Ishikawa (cell line): ENCODE results near the gene LMF1.

ENCODE experiments used
- CEBPB ChIP-seq: IDR thresholded peaks from 2 replicates; pipeline ENCODE4 v1.6.1; 2012
- CREB1 ChIP-seq: IDR thresholded peaks from 2 replicates; pipeline ENCODE4 v1.6.1; 2012; ENCODE audit warnings: low read depth
- EGR1 ChIP-seq: IDR thresholded peaks from 2 replicates; pipeline ENCODE4 v1.6.1; 2012
- EP300 ChIP-seq: IDR thresholded peaks from 2 replicates; pipeline ENCODE4 v1.6.1; 2012; ENCODE audit warnings: borderline replicate concordance
- FOXM1 ChIP-seq: IDR thresholded peaks from 2 replicates; pipeline ENCODE4 v1.6.1; 2012; ENCODE audit warnings: low read depth, borderline replicate concordance
- NFIC ChIP-seq: IDR thresholded peaks from 2 replicates; pipeline ENCODE4 v1.6.1; 2012
- RAD21 ChIP-seq: IDR thresholded peaks from 2 replicates; pipeline ENCODE4 v1.6.1; 2012; ENCODE audit warnings: low read depth
- REST ChIP-seq: IDR thresholded peaks from 2 replicates; pipeline ENCODE4 v1.6.1; 2012; ENCODE audit warnings: low read depth, mild to moderate bottlenecking
- TAF1 ChIP-seq: IDR thresholded peaks from 2 replicates; pipeline ENCODE4 v1.6.1; 2012; ENCODE audit warnings: low read depth, mild to moderate bottlenecking
- TCF12 ChIP-seq: IDR thresholded peaks from 2 replicates; pipeline ENCODE4 v1.6.1; 2012; ENCODE audit warnings: low read depth
- TEAD4 ChIP-seq: IDR thresholded peaks from 2 replicates; pipeline ENCODE4 v1.6.1; 2012
- YY1 ChIP-seq: IDR thresholded peaks from 2 replicates; pipeline ENCODE4 v1.6.1; 2012; ENCODE audit warnings: low read depth
- TF ChIP-seq, protein P1 (sequence below): IDR thresholded peaks from 2 replicates; pipeline ENCODE4 v1.6.1; 2012
- TF ChIP-seq, protein P2 (sequence below): IDR thresholded peaks from 2 replicates; pipeline ENCODE4 v1.6.1; 2012

DNA sequence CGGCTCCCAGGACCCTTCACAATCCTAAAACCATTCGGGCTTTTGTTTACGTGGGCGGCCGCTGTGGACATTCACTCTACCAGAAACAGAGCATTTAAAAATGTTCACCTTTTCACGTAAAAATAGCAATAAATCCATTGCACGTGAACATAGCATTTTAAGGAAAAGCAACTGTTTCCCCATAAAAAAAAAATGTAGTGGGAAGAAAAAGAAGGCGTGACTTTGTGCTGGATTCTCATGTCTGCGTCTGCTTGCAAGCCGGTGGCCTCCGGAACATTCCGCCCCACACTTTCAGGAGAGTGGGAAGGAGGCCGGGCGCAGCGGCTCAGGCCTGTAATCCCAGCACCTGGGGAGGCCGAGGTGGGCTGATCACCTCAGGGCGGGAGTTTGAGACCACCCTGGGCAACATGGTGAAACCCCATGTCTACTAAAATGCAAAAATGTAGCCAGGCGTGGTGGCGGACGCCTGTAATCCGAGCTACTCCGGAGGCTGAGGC, 156.8 kb downstream of the LMF1 start:
- TF ChIP-seq RAD21 (no peak), EGR1 (no peak), CEBPB (no peak), EP300 (no peak), REST (no peak), YY1 (no peak), TAF1 (no peak), NFIC (no peak), CREB1 (no peak), TCF12 (no peak), TEAD4 (no peak), FOXM1 (no peak)
- TF ChIP-seq, protein P1, sequence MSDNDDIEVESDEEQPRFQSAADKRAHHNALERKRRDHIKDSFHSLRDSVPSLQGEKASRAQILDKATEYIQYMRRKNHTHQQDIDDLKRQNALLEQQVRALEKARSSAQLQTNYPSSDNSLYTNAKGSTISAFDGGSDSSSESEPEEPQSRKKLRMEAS: no peak
- TF ChIP-seq, protein P2, sequence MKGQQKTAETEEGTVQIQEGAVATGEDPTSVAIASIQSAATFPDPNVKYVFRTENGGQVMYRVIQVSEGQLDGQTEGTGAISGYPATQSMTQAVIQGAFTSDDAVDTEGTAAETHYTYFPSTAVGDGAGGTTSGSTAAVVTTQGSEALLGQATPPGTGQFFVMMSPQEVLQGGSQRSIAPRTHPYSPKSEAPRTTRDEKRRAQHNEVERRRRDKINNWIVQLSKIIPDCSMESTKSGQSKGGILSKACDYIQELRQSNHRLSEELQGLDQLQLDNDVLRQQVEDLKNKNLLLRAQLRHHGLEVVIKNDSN: no peak
